ENCODE measurements around the gene IGHMBP2.

Gene IGHMBP2

DNA sequence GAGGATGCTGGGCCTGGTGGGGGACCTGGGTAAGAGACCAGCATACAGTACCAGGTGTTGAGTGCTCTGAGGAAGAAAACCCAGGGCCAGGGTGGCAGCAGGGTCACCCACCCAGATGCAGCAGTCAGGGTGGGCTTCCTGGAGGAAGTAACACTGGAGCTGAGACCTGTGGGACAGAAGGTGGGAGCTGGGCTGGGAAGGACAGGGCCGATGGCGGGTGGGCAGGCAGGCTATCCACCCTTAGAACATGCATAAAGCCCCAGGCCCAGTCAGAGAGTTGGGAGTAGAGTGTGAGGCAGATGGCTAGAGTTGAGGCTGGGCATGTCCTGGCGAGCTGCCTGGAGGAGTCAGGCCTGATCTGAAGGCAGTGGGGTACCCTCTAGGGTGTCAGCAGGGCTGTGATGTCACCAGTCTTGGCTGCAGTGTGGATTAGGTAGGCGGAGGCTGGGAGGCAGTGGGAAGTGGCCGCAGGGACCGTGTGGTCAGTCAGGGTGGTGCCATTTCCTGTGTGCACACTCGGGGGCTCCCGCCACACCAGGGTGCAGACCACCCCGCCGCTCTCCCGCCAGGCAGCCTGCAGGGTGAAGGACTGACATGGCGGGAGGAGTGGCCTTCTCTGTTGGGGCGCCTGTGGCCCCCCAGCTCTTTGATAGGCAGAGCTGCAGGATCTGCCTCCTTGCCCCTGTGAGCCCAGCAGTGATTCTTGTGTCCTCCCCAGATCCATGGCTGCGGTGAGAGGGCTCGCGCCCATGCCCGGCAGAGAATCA is 35.3 kb downstream of the IGHMBP2 start:
- no peak for TF ChIP-seq FOXA1 (IDR thresholded peaks at IDR 0.05)
- TF ChIP-seq SUZ12 (IDR thresholded peaks at IDR 0.05) = no peak
- TF ChIP-seq L3MBTL2 (conservative IDR thresholded peaks at IDR 0.05) = no peak
- TF ChIP-seq ZNF384 (IDR thresholded peaks at IDR 0.05) = no peak
- no peak for TF ChIP-seq BHLHE40 (IDR thresholded peaks at IDR 0.05; ENCODE audit: borderline replicate concordance)
- no peak for TF ChIP-seq ELF4 (IDR thresholded peaks at IDR 0.05)
- TF ChIP-seq ARNT (IDR thresholded peaks at IDR 0.05) = no peak
- no peak for TF ChIP-seq SP1 (IDR thresholded peaks at IDR 0.05)
- TF ChIP-seq, protein P1, sequence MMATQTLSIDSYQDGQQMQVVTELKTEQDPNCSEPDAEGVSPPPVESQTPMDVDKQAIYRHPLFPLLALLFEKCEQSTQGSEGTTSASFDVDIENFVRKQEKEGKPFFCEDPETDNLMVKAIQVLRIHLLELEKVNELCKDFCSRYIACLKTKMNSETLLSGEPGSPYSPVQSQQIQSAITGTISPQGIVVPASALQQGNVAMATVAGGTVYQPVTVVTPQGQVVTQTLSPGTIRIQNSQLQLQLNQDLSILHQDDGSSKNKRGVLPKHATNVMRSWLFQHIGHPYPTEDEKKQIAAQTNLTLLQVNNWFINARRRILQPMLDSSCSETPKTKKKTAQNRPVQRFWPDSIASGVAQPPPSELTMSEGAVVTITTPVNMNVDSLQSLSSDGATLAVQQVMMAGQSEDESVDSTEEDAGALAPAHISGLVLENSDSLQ (IDR thresholded peaks at IDR 0.05) = no peak
- TF ChIP-seq LEF1 (IDR thresholded peaks at IDR 0.05; ENCODE audit: borderline replicate concordance) = no peak
- TF ChIP-seq FOXK2 (IDR thresholded peaks at IDR 0.05) = no peak
- no peak for TF ChIP-seq HDGF (IDR thresholded peaks at IDR 0.05; ENCODE audit: borderline replicate concordance)
- no peak for TF ChIP-seq NFRKB (IDR thresholded peaks at IDR 0.05)
- no peak for TF ChIP-seq FOXM1 (IDR thresholded peaks at IDR 0.05; ENCODE audit: borderline replicate concordance)
- TF ChIP-seq CTBP1 (IDR thresholded peaks at IDR 0.05; ENCODE audit: borderline replicate concordance) = no peak
- TF ChIP-seq TARDBP (IDR thresholded peaks at IDR 0.05) = no peak
- DNase-seq (ENCODE audit: extremely low spot score) = no peak
- CTCF ChIA-PET = no interaction called here
- POLR2A ChIA-PET = no interaction called here

- TF ChIP-seq ZNF384 (IDR thresholded peaks at IDR 0.05) (no peak), L3MBTL2 (conservative IDR thresholded peaks at IDR 0.05) (no peak), HDGF (IDR thresholded peaks at IDR 0.05; ENCODE audit: borderline replicate concordance) (no peak)
- DNase-seq (ENCODE audit: extremely low spot score) = no peak
- POLR2A ChIA-PET = no interaction called here
- CTCF ChIA-PET = no interaction called here
Measured at GRCh38 chr11:68939583-68940555, 36.2 kb downstream of the IGHMBP2 start.

DNA sequence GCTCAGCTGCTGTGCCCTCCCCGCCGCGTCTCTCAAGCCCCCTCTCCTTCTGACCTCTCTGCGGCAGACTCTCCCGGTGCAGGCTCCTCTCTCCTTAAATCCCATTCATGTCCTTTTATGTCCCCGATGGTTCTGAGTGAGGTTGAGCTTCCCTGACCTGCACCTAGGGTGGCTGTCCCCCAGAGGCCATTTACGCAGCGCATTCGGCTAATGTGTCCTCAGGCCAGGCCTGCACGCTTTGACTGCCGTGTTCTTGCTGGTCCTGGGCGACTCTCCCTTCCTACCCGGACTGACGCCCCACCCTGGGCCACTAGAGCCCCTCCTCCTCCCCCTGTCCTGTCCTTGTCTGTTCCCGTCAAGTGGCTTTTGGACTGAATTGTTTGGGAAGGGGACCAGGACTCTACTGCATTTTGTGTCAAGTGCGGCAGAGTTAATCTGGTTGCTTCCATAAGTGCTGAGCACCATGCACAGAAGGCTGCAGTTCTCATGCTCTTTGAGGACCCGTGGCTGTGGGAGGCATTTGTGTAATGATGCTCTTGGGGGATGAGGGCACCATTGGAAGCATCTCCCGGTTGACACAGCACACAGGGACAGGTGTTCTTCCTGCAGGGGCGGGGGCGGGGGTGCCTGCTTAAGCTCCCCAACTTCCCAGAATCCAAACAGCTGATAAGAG is 37.1 kb downstream of the IGHMBP2 start:
- CTCF ChIA-PET = no interaction called here
- TF ChIP-seq LEF1 (IDR thresholded peaks at IDR 0.05; ENCODE audit: borderline replicate concordance) = no peak
- TF ChIP-seq HDGF (IDR thresholded peaks at IDR 0.05; ENCODE audit: borderline replicate concordance) = no peak
- TF ChIP-seq FOXA1 (IDR thresholded peaks at IDR 0.05) = no peak
- POLR2A ChIA-PET = no interaction called here
- no peak for DNase-seq (ENCODE audit: extremely low spot score)

DNA sequence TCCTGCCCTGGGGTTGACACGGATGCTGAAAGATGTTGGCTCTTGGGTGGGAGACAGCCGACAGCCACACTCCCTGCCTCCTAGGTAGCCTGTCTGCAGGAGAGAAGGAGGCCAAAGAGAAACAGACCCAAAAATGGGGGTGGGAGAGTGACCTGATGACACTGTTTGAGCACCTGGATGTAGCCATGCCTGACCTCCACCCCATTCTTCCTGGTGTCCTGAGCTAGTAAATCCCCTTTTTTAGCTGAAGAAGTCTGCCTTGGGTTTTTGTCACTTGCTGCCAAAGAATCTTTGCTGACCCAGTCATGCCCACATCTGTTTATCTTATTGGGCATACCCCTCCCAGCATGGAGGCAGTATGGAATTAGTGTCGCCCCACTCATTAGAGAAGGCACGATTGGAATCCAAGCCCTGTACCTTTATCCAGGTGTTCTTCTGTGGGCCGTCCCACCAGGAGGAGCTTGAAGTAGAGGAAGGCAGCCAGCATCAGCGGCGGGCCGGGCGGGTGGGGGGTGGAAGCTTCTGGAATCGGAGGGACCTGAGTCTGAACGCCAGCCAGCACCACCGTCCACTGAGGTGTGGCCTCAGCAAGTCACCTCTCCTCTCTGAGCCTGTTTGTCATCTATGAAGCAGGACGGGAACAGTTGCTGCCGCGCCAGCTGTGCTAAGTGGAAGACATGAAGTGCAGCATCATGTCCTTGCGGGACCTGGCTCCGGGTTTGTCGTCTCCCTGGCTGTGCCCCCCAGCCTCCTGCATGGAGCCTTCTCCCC is 37.8 kb downstream of the IGHMBP2 start:
- no peak for TF ChIP-seq FOXM1 (IDR thresholded peaks at IDR 0.05; ENCODE audit: borderline replicate concordance)
- no peak for TF ChIP-seq LEF1 (IDR thresholded peaks at IDR 0.05; ENCODE audit: borderline replicate concordance)
- no peak for TF ChIP-seq BHLHE40 (IDR thresholded peaks at IDR 0.05; ENCODE audit: borderline replicate concordance)
- TF ChIP-seq, protein P1 (IDR thresholded peaks at IDR 0.05) = no peak
- no peak for TF ChIP-seq NFRKB (IDR thresholded peaks at IDR 0.05)
- TF ChIP-seq CTBP1 (IDR thresholded peaks at IDR 0.05; ENCODE audit: borderline replicate concordance) = no peak
- no peak for TF ChIP-seq L3MBTL2 (conservative IDR thresholded peaks at IDR 0.05)
- TF ChIP-seq TARDBP (IDR thresholded peaks at IDR 0.05) = no peak
- no peak for TF ChIP-seq SP1 (IDR thresholded peaks at IDR 0.05)
- TF ChIP-seq ELF4 (IDR thresholded peaks at IDR 0.05) = no peak
- no peak for TF ChIP-seq SUZ12 (IDR thresholded peaks at IDR 0.05)
- no peak for TF ChIP-seq ARNT (IDR thresholded peaks at IDR 0.05)
- no peak for DNase-seq (ENCODE audit: extremely low spot score)
- CTCF ChIA-PET = no interaction called here
- POLR2A ChIA-PET = no interaction called here

- TF ChIP-seq FOXM1 (IDR thresholded peaks at IDR 0.05; ENCODE audit: borderline replicate concordance) = no peak
- TF ChIP-seq ZNF384 (IDR thresholded peaks at IDR 0.05) = no peak
- no peak for TF ChIP-seq HDGF (IDR thresholded peaks at IDR 0.05; ENCODE audit: borderline replicate concordance)
- no peak for TF ChIP-seq SP1 (IDR thresholded peaks at IDR 0.05)
- no peak for TF ChIP-seq L3MBTL2 (conservative IDR thresholded peaks at IDR 0.05)
- no peak for TF ChIP-seq ELF4 (IDR thresholded peaks at IDR 0.05)
- no peak for TF ChIP-seq BHLHE40 (IDR thresholded peaks at IDR 0.05; ENCODE audit: borderline replicate concordance)
- no peak for TF ChIP-seq FOXA1 (IDR thresholded peaks at IDR 0.05)
- TF ChIP-seq FOXK2 (IDR thresholded peaks at IDR 0.05) = no peak
- no peak for TF ChIP-seq LEF1 (IDR thresholded peaks at IDR 0.05; ENCODE audit: borderline replicate concordance)
- TF ChIP-seq, protein P1 (IDR thresholded peaks at IDR 0.05) = no peak
- no peak for TF ChIP-seq SUZ12 (IDR thresholded peaks at IDR 0.05)
- TF ChIP-seq CTBP1 (IDR thresholded peaks at IDR 0.05; ENCODE audit: borderline replicate concordance) = no peak
- no peak for TF ChIP-seq TARDBP (IDR thresholded peaks at IDR 0.05)
- TF ChIP-seq ARNT (IDR thresholded peaks at IDR 0.05) = no peak
- no peak for TF ChIP-seq NFRKB (IDR thresholded peaks at IDR 0.05)
- ChIA-PET CTCF (no interaction called here), POLR2A (no interaction called here)
- DNase-seq (ENCODE audit: extremely low spot score) = no peak
Measured at GRCh38 chr11:68942095-68942620, 38.5 kb downstream of the IGHMBP2 start.
